KOPT-K1 (cell line): ENCODE data around the gene LRP1B.

Experiments used
- H3K27ac ChIP-seq: fragments of 200-600 bp; sonication (generic); 2 replicates; pipeline ENCODE4 v1.5.1; 2016; ENCODE audit warnings: antibody characterized with exemption, mild to moderate bottlenecking, low read depth, low read length; ENCODE audit not compliant: poor library complexity, severe bottlenecking
- H3K36me3 ChIP-seq: fragments of 200-600 bp; sonication (generic); 2 replicates; pipeline ENCODE4 v1.5.1; 2017; ENCODE audit warnings: antibody characterized with exemption, mild to moderate bottlenecking, low read length, moderate library complexity; ENCODE audit not compliant: insufficient read depth
- H3K9me3 ChIP-seq: fragments of 200-600 bp; sonication (generic); 2 replicates; pipeline ENCODE4 v1.5.1; 2017; ENCODE audit warnings: antibody characterized with exemption, low read length, mild to moderate bottlenecking; ENCODE audit not compliant: insufficient read depth, poor library complexity, severe bottlenecking

Gene LRP1B

DNA sequence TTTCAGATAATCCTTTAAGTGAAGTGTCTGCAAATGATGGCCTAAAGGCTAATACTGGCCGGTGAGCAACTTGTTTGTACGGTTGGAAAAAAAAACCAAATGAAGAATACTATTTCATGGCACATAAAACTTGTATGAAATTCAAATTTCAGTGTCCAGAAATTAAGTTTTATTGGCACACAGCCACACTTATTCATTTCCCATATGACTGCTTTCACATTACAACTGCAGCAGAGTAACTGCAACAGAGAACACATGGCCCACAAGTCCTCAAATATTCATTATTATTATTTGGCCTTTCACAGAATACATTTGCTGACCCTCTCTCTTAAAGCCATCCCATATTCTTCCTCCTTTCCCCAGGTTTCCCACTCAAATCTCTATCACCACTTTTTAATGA lies 1268.6 kb downstream of the LRP1B start:
- H3K27ac ChIP-seq, result no peak overlapping the region
- H3K9me3 ChIP-seq, result no peaks in the 10 kb centered on the region
- H3K36me3 ChIP-seq, result no peaks in the 10 kb centered on the region

DNA sequence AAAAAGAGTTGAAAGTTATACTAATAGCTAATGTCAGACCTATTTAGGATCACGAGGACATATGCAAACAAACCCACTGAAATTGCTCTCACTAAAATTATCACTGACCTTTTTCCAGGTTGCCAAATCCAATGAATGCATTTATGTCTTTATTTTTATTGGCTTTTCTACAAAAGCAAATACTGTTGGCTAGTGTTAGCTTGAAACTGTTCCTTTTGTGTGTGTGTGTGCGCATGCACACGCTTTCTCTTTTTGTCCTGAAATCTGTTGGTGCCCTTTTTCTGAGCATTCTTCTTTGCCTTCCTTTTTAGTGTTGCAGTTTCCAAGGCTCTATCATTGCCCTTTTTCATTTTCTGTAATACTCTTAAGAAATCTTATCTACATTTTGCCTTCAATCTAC lies 1269.2 kb downstream of the LRP1B start:
- Histone ChIP-seq H3K36me3 (no peaks in the 10 kb centered on the region), H3K27ac (no peak overlapping the region), H3K9me3 (no peaks in the 10 kb centered on the region)

DNA sequence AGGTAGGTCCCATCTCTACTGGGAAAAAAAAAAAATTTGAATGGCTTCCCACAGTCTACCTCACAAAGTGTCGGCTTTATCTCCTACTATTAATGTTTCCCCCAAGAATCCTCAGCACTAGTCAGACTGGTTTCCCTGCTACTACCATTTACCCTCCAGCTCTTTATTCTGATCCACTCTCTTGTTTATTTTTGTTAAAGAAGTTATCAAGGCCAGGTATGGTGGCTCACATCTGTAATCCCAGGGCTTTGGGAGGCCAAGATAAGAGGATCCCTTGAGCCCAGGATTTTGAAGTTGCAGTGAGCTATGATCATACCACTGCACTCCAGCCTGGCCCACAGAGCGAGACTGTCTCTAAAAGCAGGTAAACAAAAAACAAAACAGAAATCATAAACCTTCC lies 1275.3 kb downstream of the LRP1B start:
- Histone ChIP-seq H3K36me3 (no peaks in the 10 kb centered on the region), H3K9me3 (no peaks in the 10 kb centered on the region), H3K27ac (no peak overlapping the region)

DNA sequence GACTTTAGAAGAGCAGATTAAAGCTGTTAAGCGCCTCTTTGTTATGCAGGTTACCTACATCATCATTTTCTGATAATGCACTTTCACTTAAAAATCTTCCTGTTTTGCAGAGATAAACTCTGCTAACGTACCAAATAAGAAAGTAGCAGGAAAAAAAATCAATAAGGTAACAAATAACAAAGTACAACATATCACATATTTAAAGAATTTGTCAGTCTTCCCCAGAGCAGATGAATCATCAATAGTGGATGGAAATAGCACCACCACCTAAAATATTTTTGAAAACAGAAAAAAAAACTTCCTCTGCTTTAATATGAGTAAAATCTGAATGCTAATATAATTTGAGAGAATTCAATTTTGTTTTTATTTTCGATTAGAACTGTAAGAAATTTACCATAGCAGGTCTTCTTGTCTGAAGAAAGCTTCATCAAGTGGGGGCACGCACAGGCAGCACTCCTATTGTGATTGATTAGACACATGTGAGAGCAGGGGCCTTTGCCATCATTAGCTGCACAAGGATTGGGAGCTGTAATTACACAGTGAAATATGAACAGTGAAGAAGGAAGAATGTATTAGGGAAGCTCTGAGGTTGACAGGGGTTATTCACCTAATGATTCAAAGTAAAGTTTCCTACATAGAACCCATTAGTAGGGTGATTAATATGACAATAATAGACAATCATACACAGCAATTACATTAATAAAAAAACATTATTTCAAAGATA lies 1279.4 kb downstream of the LRP1B start:
- H3K27ac ChIP-seq, result no peak overlapping the region
- no peaks in the 10 kb centered on the region for H3K36me3 ChIP-seq
- no peaks in the 10 kb centered on the region for H3K9me3 ChIP-seq

DNA sequence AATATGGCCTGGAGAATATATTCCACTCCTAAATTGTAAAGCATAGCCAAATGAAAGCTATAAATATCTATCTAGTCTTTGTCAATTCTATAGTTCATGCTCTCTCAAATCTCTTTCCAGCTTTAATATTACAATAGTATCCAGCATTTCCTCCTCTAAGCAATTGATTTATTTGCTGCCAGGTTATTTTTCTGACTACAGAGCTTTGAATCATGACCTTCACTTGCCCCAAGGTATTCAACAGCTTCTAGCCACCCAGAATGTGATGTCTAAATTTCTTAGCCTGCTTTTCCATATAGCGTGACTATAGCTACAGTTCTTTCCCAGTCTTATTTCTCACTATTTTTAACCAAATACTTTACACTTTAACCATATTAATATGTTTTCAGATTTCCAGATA lies 1287.6 kb downstream of the LRP1B start:
- Histone ChIP-seq H3K9me3 (peaks cover 6% of the 10 kb centered on the region), H3K36me3 (no peaks in the 10 kb centered on the region), H3K27ac (no peak overlapping the region)

DNA sequence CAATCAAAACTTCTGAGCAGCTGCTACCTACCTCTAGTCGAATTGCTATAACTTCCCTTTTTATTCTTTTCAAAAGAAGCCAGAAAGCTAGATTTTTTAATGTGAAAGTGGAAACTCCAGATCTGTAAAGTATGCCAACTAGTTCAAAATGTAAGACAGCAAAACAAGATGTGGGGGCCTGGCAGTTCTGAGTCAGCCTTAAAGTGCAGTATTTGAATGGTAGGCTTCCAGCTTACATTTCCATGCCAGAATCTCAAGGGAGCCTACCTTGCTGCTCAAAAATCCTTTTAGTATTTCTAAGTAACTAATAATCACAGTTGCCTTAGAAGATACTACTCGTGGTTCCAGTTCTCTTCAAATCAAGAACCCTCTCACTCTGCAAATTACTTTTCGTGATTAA lies 1288.7 kb downstream of the LRP1B start:
- peaks cover 6% of the 10 kb centered on the region for H3K9me3 ChIP-seq
- H3K27ac ChIP-seq, result no peak overlapping the region
- no peaks in the 10 kb centered on the region for H3K36me3 ChIP-seq

DNA sequence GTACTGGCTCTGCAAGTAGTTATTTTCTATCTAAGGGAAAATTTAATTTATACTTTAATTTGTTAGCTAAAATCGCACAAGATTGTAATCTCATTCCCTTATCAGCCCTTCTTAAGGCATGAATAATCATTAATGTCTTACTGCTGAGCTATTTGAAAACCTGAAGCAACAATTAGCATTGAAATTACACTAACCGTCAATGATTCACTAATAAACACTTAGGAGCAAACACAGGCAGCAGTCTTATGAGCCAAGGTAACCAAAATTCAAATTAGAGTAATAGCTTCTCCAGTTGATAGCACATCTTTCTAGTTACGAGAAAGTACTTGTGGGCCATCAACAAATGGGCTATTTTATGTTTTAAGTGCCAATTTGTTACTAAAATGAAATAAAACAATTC lies 1289.7 kb downstream of the LRP1B start:
- Histone ChIP-seq H3K36me3 (no peaks in the 10 kb centered on the region), H3K27ac (no peak overlapping the region), H3K9me3 (peaks cover 10% of the 10 kb centered on the region)

DNA sequence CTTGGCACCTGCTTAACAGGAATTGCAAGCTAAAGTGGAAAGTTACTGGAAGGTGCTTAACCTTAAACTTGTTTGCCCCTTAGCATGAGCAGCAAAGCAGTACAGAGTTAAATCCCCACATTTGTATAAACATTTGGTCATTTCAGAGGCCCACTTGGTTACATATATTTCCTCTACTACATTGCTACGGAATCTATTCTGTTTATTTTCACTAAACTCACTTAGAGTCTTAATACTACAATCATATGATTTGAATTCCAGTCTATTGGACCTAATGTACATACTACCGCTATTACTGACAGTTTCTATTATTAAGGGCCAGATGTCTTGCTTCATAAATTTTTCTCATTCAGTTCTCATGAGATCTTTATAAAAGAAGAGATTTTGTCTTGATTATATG lies 1294.0 kb downstream of the LRP1B start:
- peaks cover 19% of the 10 kb centered on the region for H3K9me3 ChIP-seq
- H3K27ac ChIP-seq, result no peak overlapping the region
- no peaks in the 10 kb centered on the region for H3K36me3 ChIP-seq

DNA sequence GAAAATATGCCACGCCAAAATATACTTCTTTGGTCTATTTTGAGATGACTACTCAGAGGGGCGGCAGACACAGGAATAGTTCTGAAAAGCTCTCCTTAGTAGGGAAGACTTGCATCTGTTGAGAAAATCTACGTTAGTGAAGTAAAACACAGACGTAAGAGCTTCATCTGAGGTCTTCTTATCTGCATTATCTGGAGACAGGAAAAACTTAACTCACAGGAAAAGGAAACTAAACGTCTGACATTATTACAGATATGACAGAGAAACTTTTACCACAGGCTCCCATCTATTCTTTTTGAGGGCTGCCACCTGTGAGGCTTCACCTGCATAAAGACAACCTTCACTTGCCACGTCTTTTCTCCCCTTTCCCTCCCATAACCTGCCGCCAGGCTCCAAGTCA lies 1295.7 kb downstream of the LRP1B start:
- H3K36me3 ChIP-seq, result no peaks in the 10 kb centered on the region
- peaks cover 19% of the 10 kb centered on the region for H3K9me3 ChIP-seq
- peak overlapping the region; percentile 52 for H3K27ac ChIP-seq

DNA sequence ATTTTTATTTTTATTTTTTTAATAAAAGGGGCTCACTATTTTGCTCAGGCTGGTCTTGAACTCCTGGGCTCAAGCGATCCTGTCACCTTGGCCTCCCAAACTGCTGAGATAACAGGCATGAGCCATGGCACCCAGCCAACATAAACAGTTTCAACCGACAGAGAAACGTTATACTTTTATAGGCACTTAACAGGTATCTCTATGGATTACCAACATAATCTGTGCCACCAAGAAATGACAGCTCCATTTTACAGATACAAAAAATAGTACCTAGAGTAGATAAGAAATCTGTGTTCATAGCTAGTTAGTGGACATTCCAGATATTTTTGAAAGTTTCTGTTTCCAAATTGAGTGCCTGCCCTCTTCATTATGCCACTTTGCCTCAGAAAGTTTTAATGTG lies 1316.7 kb downstream of the LRP1B start:
- Histone ChIP-seq H3K36me3 (no peaks in the 10 kb centered on the region), H3K27ac (no peak overlapping the region), H3K9me3 (peaks cover 10% of the 10 kb centered on the region)

DNA sequence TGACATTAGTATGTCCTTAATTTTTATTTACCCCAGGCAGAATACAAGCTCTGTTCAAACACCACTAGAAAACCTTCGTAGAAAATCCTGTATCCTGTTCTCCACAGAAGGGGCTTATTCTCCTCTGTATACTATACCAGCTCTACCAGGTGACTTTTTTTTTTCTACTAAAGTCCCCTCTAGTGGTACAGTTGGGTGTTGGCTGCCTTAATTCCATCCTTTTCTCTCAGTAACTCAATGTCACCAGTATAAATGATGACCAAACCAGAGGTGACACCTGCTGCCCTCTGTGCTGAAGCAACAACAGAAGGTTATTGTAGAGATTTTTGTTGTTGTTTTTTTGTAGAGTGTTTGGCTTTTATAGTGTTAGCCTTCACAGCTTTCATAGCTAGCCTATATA lies 1322.0 kb downstream of the LRP1B start:
- Histone ChIP-seq H3K36me3 (no peaks in the 10 kb centered on the region), H3K27ac (no peak overlapping the region), H3K9me3 (no peaks in the 10 kb centered on the region)

DNA sequence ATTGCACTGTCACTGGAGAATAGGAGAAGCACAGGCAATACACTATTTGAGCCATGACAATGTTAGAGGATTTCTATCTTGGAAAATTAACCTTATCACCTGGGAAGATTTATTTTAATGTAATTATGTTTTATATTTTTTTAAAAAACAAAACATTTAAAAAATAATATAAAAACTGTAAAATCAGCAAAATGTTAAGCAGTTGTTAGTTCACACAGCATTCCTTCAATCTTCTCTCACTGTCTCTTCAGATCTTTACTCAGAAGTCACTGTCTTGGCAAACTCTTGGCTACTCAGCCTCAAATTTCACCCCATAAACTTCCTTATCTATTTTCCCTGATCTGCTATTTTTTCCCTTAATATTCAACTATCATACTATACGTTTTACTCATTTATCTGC lies 1322.6 kb downstream of the LRP1B start:
- no peak overlapping the region for H3K27ac ChIP-seq
- H3K9me3 ChIP-seq, result no peaks in the 10 kb centered on the region
- no peaks in the 10 kb centered on the region for H3K36me3 ChIP-seq

DNA sequence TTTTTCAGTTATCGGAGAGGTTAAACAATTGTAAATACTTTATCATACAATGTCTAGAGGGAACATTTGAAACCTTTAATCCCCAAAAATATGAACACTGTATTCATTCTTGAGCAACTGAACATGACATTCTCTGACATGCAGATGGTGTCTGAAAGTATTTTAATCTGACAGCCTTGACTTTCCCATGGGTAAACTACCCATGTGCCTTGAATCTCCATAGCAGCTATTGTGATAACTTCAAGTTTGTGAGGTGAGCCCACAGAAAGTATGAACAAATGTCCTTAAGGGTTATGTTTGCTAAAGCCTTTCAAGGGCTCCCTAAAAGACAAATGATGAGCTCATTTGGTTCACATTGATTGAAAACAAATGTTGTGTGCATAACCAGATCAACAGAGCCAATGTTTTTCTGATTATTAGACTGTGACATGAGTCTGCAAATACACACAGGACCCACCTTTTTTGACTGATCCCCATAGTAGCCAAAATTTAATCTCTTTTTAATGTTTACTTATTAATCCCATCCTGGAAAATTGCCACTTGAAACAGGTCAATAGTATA lies 1326.0 kb downstream of the LRP1B start:
- Histone ChIP-seq H3K27ac (no peak overlapping the region), H3K36me3 (no peaks in the 10 kb centered on the region), H3K9me3 (no peaks in the 10 kb centered on the region)

DNA sequence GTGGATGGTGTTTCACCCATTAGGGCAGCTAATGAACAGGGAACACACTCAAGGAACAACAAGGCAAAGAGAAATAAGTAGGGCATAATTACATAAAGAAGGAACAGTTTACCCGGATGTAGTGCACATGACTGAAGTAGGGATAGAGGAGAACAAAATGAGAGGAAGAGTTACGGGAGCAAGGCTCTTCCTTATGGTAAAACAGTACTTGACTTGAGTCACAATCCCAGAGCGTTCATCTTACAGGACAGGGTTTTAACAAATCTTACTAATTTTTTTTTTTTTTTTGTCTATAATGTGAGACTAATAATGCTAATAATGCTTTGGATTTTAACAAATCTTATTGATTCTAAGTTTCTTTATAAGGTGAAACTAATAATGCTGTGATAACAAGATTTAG lies 1329.5 kb downstream of the LRP1B start:
- Histone ChIP-seq H3K9me3 (no peaks in the 10 kb centered on the region), H3K27ac (no peak overlapping the region), H3K36me3 (no peaks in the 10 kb centered on the region)

DNA sequence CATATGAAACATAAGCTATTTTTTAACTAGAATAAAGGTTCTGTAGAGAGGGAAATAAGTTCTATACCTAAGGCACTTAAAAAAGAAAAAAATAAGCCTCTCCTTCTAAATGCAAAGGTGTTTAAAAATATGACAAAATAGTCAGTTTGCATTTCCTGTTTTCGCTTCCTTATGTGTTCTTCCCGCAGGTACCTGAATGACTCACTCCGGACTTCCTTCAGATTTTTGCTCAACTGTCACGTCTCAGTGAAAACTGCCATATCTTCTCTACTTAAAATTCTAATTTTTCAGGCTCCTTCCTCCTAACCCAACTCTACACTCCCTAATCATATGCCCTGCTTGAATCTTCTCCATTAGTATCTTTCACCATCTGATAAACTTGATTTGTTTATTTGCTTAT lies 1333.1 kb downstream of the LRP1B start:
- Histone ChIP-seq H3K36me3 (no peaks in the 10 kb centered on the region), H3K27ac (no peak overlapping the region), H3K9me3 (no peaks in the 10 kb centered on the region)

DNA sequence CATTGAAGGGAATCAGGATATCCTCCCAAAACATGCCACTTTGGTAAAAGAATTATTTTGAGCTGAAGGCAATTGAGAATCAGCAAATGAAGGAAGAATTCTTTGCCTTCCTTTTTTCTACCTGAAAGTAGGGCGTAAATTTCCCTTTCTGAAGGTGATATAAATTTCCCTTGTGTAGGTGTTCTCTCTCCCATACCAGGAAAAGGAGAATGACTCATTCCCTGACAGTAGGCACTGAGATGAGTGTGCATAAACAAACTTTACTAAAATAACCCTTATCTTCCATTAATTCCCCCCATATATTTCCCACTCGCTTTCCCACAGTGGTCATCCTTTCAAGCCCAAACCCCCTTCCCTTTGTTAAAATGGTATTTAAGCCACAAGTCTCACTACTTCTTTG lies 1339.0 kb downstream of the LRP1B start:
- Histone ChIP-seq H3K27ac (no peak overlapping the region), H3K9me3 (no peaks in the 10 kb centered on the region), H3K36me3 (no peaks in the 10 kb centered on the region)
